Smooth muscle cell (in vitro differentiated cells): ENCODE data around the gene SCG5. TPM values are rescaled to one million over a fixed set of nuclear protein-coding genes. Genes with fewer than 3 reads are reported as not detected.

Source experiments
- DNase-seq: peaks from one replicate; lab custom pipeline; 2025; ENCODE audit not compliant: unreplicated experiment; lab: John Stamatoyannopoulos, UW
- H2AFZ ChIP-seq: fragments of 200-600 bp; sonication (generic); 2 replicates; pipeline ENCODE4 v1.6.0; 2016; ENCODE audit warnings: antibody characterized with exemption, low read depth, mild to moderate bottlenecking
- H3F3A ChIP-seq: fragments of 200-600 bp; sonication (generic); 2 replicates; pipeline ENCODE4 v1.6.0; 2017; ENCODE audit warnings: antibody characterized with exemption, low read depth
- H3K27ac ChIP-seq: fragments of 200-600 bp; sonication (generic); 2 replicates; pipeline ENCODE4 v1.5.1; 2016; ENCODE audit warnings: low read depth, mild to moderate bottlenecking
- H3K27me3 ChIP-seq: fragments of 200-600 bp; sonication (generic); 2 replicates; pipeline ENCODE4 v1.6.1; 2016; ENCODE audit warnings: low read depth, mild to moderate bottlenecking
- H3K36me3 ChIP-seq: fragments of 200-600 bp; sonication (generic); 2 replicates; pipeline ENCODE4 v1.5.1; 2016; ENCODE audit warnings: low read depth
- H3K4me1 ChIP-seq: fragments of 200-600 bp; sonication (generic); 2 replicates; pipeline ENCODE4 v1.5.1; 2016; ENCODE audit warnings: low read depth
- H3K4me2 ChIP-seq: fragments of 200-600 bp; sonication (generic); 2 replicates; pipeline ENCODE4 v1.6.0; 2016; ENCODE audit warnings: mild to moderate bottlenecking
- H3K4me3 ChIP-seq: fragments of 200-600 bp; sonication (generic); 2 replicates; pipeline ENCODE4 v1.5.1; 2016; ENCODE audit warnings: mild to moderate bottlenecking
- H3K79me2 ChIP-seq: fragments of 200-600 bp; sonication (generic); 2 replicates; pipeline ENCODE4 v1.6.0; 2016; ENCODE audit warnings: low read depth, mild to moderate bottlenecking
- H3K9ac ChIP-seq: fragments of 200-600 bp; sonication (generic); 2 replicates; pipeline ENCODE4 v1.6.0; 2016; ENCODE audit warnings: low read depth
- H3K9me3 ChIP-seq: fragments of 200-600 bp; sonication (generic); replicated peaks from 2 replicates; pipeline ENCODE4 v1.5.1; 2016; ENCODE audit warnings: low read depth
- H4K20me1 ChIP-seq: fragments of 200-600 bp; sonication (generic); 2 replicates; pipeline ENCODE4 v1.6.0; 2016; ENCODE audit warnings: low read depth
- WGBS: methylation state at CpG from one replicate; pipeline ENCODE4 v1.1.7; 2016; ENCODE audit warnings: low lambda C conversion rate; 5-methylcytosine and 5-hydroxymethylcytosine counted together
- polyA plus RNA-seq: library from polyadenylated mRNA; unstranded; fragments of >200 nt; fragmentation: Nextera tagmentation; extraction: Ambion mirVana; gene quantifications from 2 replicates; pipeline ENCODE4 v1.2.1, GENCODE V29; 2016
- small RNA-seq: library from RNA; depleted of rRNA; stranded (forward); fragments of <200 nt; gene quantifications from one replicate; pipeline ENCODE3, GENCODE V24; 2014
- total RNA-seq: library from RNA; depleted of rRNA; stranded (reverse); fragments of >200 nt; gene quantifications from 2 replicates; pipeline ENCODE4 v1.2.3, GENCODE V29; 2014
- TF ChIP-seq, protein P1 (sequence below): fragments of 200-600 bp; sonication (generic); IDR thresholded peaks from 2 replicates; pipeline ENCODE4 v1.5.1; 2017; ENCODE audit warnings: borderline replicate concordance, mild to moderate bottlenecking, antibody characterized with exemption; ENCODE audit not compliant: insufficient read depth, poor library complexity, severe bottlenecking

Gene SCG5
- total and polyA plus RNA-seq, 2 experiments from 2014 or later = 34.7 to 37.2 TPM

DNA sequence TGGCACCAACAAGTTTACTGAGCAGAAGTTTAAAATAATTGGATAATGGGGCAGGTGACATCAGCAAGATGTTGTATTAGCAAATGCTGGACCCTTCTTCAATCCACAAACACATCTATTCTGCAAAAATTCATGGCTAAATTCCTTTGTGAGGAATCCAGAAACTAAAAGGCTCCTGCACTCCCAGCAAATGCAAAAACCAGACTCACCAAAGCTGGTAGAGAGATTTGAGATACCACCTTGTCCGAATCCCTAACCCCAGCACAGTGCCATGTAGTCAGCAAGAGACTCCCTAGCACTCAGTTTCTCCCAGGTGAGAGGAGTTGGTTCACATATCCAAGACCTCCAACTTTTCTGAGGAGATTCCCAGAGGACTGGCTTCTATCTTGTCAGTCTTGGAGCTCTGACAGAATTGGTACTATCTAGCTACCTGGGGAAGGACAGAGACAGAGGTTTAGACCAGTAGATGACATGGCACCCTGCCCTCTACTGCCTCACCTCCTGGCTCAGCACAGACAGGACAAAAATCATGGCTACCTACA lies 98.1 kb downstream of the SCG5 start:
- 82% methylated on average over 1 of the region's 1 CpG for WGBS

DNA sequence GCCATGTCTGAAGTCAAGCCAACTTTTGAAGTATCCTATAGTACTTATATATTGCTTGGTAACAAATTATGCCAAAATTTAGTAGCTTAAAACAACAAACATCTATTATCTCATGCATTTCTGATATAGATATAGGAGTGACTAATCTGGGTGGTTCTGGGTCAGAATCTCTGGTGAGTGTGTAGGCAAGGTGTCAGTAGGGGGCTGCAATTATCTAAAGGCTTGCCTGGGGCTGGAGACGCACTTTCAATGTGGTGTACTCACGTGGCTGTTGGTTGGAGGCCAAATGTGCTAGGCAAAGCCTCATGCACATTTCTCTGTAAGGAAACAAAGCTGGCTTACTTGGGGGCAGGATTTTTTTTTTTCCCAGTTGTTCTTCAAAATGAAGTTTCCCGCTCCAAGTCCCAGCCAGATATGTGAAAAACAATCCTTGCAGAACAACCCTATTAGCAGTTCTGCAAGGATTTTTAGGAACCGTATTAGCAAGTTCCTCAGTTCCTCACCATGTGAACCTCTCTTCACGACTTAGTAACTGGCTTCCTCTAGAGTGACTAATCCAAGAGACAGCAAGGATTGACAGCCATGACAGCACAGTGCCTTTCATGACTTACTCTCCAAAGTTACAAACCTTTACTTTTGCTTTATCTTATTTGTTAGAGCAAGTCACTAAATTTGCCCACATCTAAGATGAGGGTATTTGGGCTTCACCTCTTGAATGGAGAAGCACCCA lies 102.1 kb downstream of the SCG5 start:
- Histone ChIP-seq H3F3A (no peaks in the 10 kb centered on the region), H3K27ac (no peak overlapping the region)
- 55% methylated on average over 5 of the region's 5 CpGs for WGBS

More for the DNA sequence above, 98.1 kb downstream of the SCG5 start:
- no peaks in the 10 kb centered on the region for H3K9me3 ChIP-seq
- DNase-seq = no peak
- H3K9ac ChIP-seq = no peak overlapping the region
- H3K27ac ChIP-seq = no peak overlapping the region
- H3K4me1 ChIP-seq = no peaks in the 10 kb centered on the region
- H3K27me3 ChIP-seq = no peaks in the 10 kb centered on the region
- no peaks in the 10 kb centered on the region for H3K79me2 ChIP-seq
- no peak overlapping the region for H3K4me2 ChIP-seq
- H3K36me3 ChIP-seq = no peaks in the 10 kb centered on the region
- H3F3A ChIP-seq = no peaks in the 10 kb centered on the region
- H2AFZ ChIP-seq = no peak overlapping the region
- H3K4me3 ChIP-seq = no peak overlapping the region
- TF ChIP-seq, protein P1, sequence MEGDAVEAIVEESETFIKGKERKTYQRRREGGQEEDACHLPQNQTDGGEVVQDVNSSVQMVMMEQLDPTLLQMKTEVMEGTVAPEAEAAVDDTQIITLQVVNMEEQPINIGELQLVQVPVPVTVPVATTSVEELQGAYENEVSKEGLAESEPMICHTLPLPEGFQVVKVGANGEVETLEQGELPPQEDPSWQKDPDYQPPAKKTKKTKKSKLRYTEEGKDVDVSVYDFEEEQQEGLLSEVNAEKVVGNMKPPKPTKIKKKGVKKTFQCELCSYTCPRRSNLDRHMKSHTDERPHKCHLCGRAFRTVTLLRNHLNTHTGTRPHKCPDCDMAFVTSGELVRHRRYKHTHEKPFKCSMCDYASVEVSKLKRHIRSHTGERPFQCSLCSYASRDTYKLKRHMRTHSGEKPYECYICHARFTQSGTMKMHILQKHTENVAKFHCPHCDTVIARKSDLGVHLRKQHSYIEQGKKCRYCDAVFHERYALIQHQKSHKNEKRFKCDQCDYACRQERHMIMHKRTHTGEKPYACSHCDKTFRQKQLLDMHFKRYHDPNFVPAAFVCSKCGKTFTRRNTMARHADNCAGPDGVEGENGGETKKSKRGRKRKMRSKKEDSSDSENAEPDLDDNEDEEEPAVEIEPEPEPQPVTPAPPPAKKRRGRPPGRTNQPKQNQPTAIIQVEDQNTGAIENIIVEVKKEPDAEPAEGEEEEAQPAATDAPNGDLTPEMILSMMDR = no peak
- no peaks in the 10 kb centered on the region for H4K20me1 ChIP-seq

DNA sequence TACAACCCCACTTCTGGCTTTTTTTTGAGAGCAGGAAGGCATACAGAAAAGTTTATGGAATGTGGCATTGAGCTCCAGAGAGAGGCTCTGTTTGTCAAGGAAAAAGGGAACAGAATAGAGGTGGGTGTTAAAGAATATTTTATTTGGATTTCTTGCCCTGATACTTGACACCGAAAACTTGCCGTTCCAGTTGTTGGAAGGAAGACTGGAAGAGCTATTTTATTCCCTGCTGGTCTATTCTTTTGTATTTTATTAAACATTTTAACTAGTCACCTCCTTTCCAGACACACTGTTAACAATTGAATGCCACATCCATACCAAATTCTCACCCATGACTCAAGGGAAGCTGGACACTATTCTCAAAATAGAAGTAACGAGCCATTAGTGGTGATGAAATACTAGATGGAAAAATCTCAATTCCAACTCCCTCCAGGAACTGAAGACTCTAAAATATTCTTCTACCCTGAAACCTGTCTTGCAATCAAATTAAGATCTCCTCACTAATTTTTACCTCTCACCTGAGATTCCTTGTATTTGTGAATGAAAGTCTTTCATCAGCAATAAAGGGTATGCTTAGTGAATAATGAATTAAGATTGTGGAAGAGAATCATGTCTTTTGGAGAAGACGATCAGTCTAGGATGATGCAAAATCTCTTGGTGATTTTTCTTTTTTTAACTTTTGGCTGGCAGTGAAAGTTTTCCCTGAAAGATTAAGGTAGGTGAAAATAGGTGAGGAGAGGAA lies 104.8 kb downstream of the SCG5 start:
- Histone ChIP-seq H3K36me3 (no peaks in the 10 kb centered on the region), H3K4me1 (no peaks in the 10 kb centered on the region), H4K20me1 (no peaks in the 10 kb centered on the region), H3K9ac (no peak overlapping the region), H3F3A (no peaks in the 10 kb centered on the region), H3K79me2 (no peaks in the 10 kb centered on the region), H3K9me3 (no peaks in the 10 kb centered on the region), H3K4me3 (no peak overlapping the region), H2AFZ (no peak overlapping the region), H3K27ac (no peak overlapping the region), H3K4me2 (no peak overlapping the region), H3K27me3 (no peaks in the 10 kb centered on the region)
- 91% methylated on average over 4 of the region's 4 CpGs for WGBS
- TF ChIP-seq, protein P1 = no peak
- DNase-seq = no peak

More for the DNA sequence above, 102.1 kb downstream of the SCG5 start:
- H4K20me1 ChIP-seq = no peaks in the 10 kb centered on the region
- no peaks in the 10 kb centered on the region for H3K27me3 ChIP-seq
- H3K36me3 ChIP-seq = no peaks in the 10 kb centered on the region
- TF ChIP-seq, protein P1 = no peak
- no peak overlapping the region for H3K4me2 ChIP-seq
- no peaks in the 10 kb centered on the region for H3K79me2 ChIP-seq
- no peak overlapping the region for H2AFZ ChIP-seq
- no peak overlapping the region for H3K4me3 ChIP-seq
- H3K4me1 ChIP-seq = no peaks in the 10 kb centered on the region
- no peaks in the 10 kb centered on the region for H3K9me3 ChIP-seq
- no peak overlapping the region for H3K9ac ChIP-seq
- DNase-seq = no peak

Small RNA genes within 50 kb of the gene (small RNA-seq; reads per million reads assigned to genes)
- not detected for gene RN7SL286P

Other genes starting within 250 kb of the SCG5 start
- gene GOLGA8K, start 238.4 kb upstream of the SCG5 start, total RNA-seq = not detected in 2 replicates
- 0.21 TPM in 1 of 2 replicates, not detected in the other for gene GOLGA8K, start 238.4 kb upstream of the SCG5 start, polyA plus RNA-seq
- 0.90 and 2.5 TPM in 2 replicates for gene GOLGA8O, start 186.1 kb upstream of the SCG5 start, total RNA-seq
- not detected in 2 replicates for gene GOLGA8O, start 186.1 kb upstream of the SCG5 start, polyA plus RNA-seq
- 3.1 and 4.1 TPM in 2 replicates for gene GOLGA8N, start 48.3 kb upstream of the SCG5 start, total RNA-seq
- 0.39 and 0.40 TPM in 2 replicates for gene GOLGA8N, start 48.3 kb upstream of the SCG5 start, polyA plus RNA-seq
- 9.0 and 9.1 TPM in 2 replicates for gene ARHGAP11A, start 26.2 kb upstream of the SCG5 start, total RNA-seq
- gene ARHGAP11A, start 26.2 kb upstream of the SCG5 start, polyA plus RNA-seq = 6.0 and 7.8 TPM in 2 replicates
- 80.1 and 105 TPM in 2 replicates for gene GREM1, start 76.3 kb downstream of the SCG5 start, total RNA-seq
- gene GREM1, start 76.3 kb downstream of the SCG5 start, polyA plus RNA-seq = 40.6 and 57.4 TPM in 2 replicates